Calu3 (cell line): Measurements from ENCODE around the gene NOXO1. TPM values are rescaled to one million over a fixed set of nuclear protein-coding genes. Genes with fewer than 3 reads are reported as not detected.

Source experiments
- BruUV-seq: library from RNA; stranded (reverse); fragments of 400-500 nt; replicated peaks from 2 replicates; lab custom pipeline; 2021; lab: Mats Ljungman, UMichigan
- CTCF ChIA-PET: fragments of 300-600 bp; sonication (Branson Sonifier 250); formaldehyde crosslinking; loops from one replicate; lab custom pipeline; 2022; ENCODE audit warnings: antibody characterized with exemption; lab: Charles Lee
- DNase-seq: peaks from one replicate; pipeline ENCODE4 v3.0.0; 2022
- H3K27ac Mint-ChIP-seq: one replicate; pipeline ENCODE4 v1.8.0; 2022; ENCODE audit warnings: mixed read lengths; ENCODE audit not compliant: unreplicated experiment
- H3K27me3 Mint-ChIP-seq: one replicate; pipeline ENCODE4 v1.8.0; 2022; ENCODE audit warnings: mixed read lengths; ENCODE audit not compliant: unreplicated experiment
- H3K36me3 Mint-ChIP-seq: one replicate; pipeline ENCODE4 v1.8.0; 2022; ENCODE audit warnings: mild to moderate bottlenecking, moderate library complexity, mixed read lengths; ENCODE audit not compliant: insufficient read depth, unreplicated experiment
- H3K4me1 Mint-ChIP-seq: one replicate; pipeline ENCODE4 v1.8.0; 2022; ENCODE audit warnings: mild to moderate bottlenecking, low read depth, mixed read lengths; ENCODE audit not compliant: unreplicated experiment
- H3K4me3 Mint-ChIP-seq: one replicate; pipeline ENCODE4 v1.8.0; 2022; ENCODE audit warnings: mild to moderate bottlenecking, low read depth, moderate library complexity, mixed read lengths; ENCODE audit not compliant: unreplicated experiment
- H3K9me3 Mint-ChIP-seq: one replicate; pipeline ENCODE4 v1.8.0; 2022; ENCODE audit warnings: low read depth, mixed read lengths; ENCODE audit not compliant: unreplicated experiment
- intact Hi-C: fragments of 100-400 bp; cut with micrococcal nuclease; formaldehyde crosslinking; loops from one replicate; pipeline ENCODE4 v1.10.0; 2022; ENCODE audit not compliant: unreplicated experiment
- total RNA-seq: library from RNA; stranded (reverse); gene quantifications from 2 replicates; pipeline ENCODE4 v1.2.3, GENCODE V29; 2022
- TF ChIP-seq, protein P1 (sequence below): fragments of 200-600 bp; IDR thresholded peaks from one replicate; pipeline ENCODE4 v1.8.0; 2022; ENCODE audit warnings: antibody characterized with exemption; ENCODE audit not compliant: unreplicated experiment

NOXO1 gene
- total RNA-seq, 1 experiment from 2014 or later = 11.8 TPM

DNA sequence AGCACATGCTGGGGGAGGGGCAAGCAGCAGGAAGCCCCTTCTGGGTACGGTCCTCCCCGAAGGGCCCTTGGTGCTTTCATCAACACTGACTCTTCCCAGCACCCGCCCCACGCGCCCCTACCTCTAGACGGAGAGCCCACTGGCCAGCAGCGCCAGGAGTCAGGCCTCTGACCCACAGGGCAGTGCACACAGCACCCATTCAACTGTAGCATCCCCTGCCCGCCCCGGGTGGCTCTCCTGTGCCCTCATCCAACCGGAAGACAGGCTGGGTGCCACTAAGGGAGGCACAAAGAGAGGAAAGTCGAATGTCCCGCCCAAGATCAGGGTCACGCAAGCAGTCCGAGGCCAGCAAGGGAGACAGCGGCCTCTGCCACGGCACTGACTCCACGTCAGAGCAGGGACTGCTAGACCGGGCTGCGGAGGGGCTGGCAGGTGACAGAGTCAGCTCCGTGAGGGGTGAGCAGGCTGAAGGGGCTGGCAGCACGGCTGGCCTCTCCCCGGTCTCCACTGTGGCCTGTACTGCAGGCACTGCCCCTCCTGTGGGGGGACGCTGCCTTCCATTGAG lies 48.1 kb downstream of the NOXO1 start:
- no TSS peak for BruUV-seq
- Mint-ChIP-seq H3K4me3 (no peak overlapping the region), H3K9me3 (no peaks in the 10 kb centered on the region), H3K27me3 (no peaks in the 10 kb centered on the region), H3K36me3 (peaks cover 4% of the 10 kb centered on the region), H3K27ac (no peak overlapping the region), H3K4me1 (no peaks in the 10 kb centered on the region)
- intact Hi-C loops = no loop called here
- no peak for DNase-seq
- CTCF ChIA-PET = no interaction called here
- TF ChIP-seq, protein P1, sequence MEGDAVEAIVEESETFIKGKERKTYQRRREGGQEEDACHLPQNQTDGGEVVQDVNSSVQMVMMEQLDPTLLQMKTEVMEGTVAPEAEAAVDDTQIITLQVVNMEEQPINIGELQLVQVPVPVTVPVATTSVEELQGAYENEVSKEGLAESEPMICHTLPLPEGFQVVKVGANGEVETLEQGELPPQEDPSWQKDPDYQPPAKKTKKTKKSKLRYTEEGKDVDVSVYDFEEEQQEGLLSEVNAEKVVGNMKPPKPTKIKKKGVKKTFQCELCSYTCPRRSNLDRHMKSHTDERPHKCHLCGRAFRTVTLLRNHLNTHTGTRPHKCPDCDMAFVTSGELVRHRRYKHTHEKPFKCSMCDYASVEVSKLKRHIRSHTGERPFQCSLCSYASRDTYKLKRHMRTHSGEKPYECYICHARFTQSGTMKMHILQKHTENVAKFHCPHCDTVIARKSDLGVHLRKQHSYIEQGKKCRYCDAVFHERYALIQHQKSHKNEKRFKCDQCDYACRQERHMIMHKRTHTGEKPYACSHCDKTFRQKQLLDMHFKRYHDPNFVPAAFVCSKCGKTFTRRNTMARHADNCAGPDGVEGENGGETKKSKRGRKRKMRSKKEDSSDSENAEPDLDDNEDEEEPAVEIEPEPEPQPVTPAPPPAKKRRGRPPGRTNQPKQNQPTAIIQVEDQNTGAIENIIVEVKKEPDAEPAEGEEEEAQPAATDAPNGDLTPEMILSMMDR = no peak

GRCh38 chr16:1932050-1933028 lies 48.9 kb downstream of the NOXO1 start:
- intact Hi-C loops = loop anchor here (1.0 kb wide), 1 partner anchor 69 kb away; no protein-coding TSS in a partner anchor

GRCh38 chr16:1930338-1930720 lies 50.9 kb downstream of the NOXO1 start:
- H3K36me3 Mint-ChIP-seq = no peaks in the 10 kb centered on the region
- TF ChIP-seq, protein P1 = no peak
- no peaks in the 10 kb centered on the region for H3K9me3 Mint-ChIP-seq
- no peak overlapping the region for H3K4me3 Mint-ChIP-seq
- intact Hi-C loops = no loop called here
- BruUV-seq = no TSS peak
- DNase-seq = no peak
- CTCF ChIA-PET = interaction anchor here (0.7 kb wide), 1 partner anchor 21 kb away, joined by 3 read pairs; no protein-coding TSS in a partner anchor
- H3K27ac Mint-ChIP-seq = no peak overlapping the region
- H3K27me3 Mint-ChIP-seq = peaks cover under 1% of the 10 kb centered on the region
- H3K4me1 Mint-ChIP-seq = no peaks in the 10 kb centered on the region

More at GRCh38 chr16:1932050-1933028, 48.9 kb downstream of the NOXO1 start:
- CTCF ChIA-PET = interaction anchor here (0.6 to 1.0 kb wide), 2 partner anchors 61 to 71 kb away, joined by 3 to 4 read pairs; no protein-coding TSS in a partner anchor
- TF ChIP-seq, protein P1 = no peak
- H3K9me3 Mint-ChIP-seq = no peaks in the 10 kb centered on the region
- H3K4me3 Mint-ChIP-seq = no peak overlapping the region
- DNase-seq = peak; percentile 62
- peaks cover 4% of the 10 kb centered on the region for H3K36me3 Mint-ChIP-seq
- no peaks in the 10 kb centered on the region for H3K4me1 Mint-ChIP-seq
- no TSS peak for BruUV-seq
- H3K27me3 Mint-ChIP-seq = no peaks in the 10 kb centered on the region
- no peak overlapping the region for H3K27ac Mint-ChIP-seq

DNA sequence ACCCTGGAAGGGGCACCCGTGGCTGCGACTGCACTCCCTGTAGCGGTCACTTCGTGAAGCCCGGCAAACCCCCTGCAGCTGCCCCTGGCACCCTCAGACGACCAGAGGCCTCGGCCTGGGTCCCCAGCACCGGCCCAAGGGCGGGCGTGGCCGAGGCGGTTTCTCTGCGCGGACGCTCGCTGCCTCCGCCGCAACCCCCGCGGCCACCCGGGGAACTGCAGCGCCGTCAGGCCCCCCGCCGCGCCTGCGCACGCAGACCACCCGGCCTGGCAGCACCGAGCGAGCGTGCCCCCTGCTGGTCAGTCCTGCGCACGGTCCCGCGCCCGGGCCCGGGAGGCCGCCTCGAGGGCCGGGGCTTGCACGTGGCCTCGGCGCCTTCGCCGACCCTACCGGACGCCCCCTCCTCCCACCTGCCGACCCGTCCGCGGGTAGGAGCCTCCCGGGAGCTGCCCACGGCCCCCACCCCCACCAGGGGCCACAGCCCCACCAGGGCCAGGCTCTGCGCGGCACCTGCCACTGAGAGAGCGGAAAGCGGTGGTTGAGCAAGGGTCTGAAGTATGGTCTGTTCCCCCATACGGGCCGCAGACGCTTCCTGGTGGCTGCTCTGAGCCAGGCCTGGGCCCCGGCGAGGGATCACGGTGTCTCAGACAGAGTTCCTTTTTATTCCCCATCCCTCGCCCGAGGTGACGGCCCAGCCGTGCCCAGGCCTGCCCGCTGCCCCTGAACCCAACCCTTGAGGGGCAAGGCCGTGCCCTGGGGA lies 51.5 kb downstream of the NOXO1 start:
- Mint-ChIP-seq H3K9me3 (no peaks in the 10 kb centered on the region), H3K4me3 (peak overlapping the region; percentile 28), H3K27me3 (peaks cover 6% of the 10 kb centered on the region), H3K36me3 (no peaks in the 10 kb centered on the region), H3K4me1 (no peaks in the 10 kb centered on the region), H3K27ac (no peak overlapping the region)
- no TSS peak for BruUV-seq
- DNase-seq = peak; percentile 99
- TF ChIP-seq, protein P1 = peak; percentile 99
- CTCF ChIA-PET = interaction anchor here (0.6 kb wide), 1 partner anchor 791 kb away, joined by 3 read pairs; no protein-coding TSS in a partner anchor
- intact Hi-C loops = loop anchor here (2.0 kb wide), 1 partner anchor 67 kb away; no protein-coding TSS in a partner anchor
